Measurements from ENCODE around the gene NOTCH1.
A peak's percentile ranks its signal among the peaks of the same experiment; 100 is the strongest.

Gene NOTCH1

DNA sequence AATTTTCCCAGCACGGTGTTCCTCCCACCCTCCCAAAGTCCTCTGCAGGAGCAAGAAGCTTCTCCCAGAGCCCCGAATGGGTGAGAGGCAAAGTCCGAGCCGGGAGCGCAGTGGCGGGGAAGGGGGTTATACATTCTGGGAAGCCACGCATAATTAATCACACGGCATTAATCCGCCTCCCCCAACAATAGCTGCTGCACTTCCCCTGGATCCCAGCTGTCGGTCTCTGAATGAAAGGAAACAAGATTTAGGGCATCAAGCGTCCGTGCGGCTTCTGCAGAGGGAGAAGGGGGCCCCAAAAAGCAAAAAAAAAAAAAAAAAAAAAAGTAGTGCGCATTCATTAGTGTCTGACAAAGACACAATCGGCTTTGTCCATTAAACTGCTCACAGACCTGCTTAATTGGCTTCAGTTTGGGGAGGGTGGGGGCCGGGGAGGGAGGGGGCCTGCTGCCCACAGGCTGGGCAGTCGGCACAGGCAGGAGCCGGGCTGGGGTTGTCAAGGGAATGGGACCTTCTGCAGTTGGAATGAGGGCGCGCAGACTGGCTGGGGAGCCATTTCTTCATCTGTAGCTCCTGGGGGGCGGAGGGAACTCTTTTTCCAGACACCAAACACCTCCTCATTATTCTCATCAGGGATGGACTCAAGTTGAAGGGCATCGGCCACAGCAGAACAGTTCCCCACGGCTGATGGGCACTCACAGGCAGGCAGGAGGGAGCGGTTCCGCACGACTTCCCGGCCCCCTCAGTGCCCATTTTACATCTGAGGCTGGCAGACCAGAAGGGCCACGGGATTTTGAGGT, 3.4 kb downstream of the NOTCH1 start:
- DNase-seq (ENCODE audit: low read depth): no peak
- H3K4me3 ChIP-seq (replicated peaks; ENCODE audit: low read depth, low read length): no peak overlapping the region
- TF ChIP-seq, protein P1, sequence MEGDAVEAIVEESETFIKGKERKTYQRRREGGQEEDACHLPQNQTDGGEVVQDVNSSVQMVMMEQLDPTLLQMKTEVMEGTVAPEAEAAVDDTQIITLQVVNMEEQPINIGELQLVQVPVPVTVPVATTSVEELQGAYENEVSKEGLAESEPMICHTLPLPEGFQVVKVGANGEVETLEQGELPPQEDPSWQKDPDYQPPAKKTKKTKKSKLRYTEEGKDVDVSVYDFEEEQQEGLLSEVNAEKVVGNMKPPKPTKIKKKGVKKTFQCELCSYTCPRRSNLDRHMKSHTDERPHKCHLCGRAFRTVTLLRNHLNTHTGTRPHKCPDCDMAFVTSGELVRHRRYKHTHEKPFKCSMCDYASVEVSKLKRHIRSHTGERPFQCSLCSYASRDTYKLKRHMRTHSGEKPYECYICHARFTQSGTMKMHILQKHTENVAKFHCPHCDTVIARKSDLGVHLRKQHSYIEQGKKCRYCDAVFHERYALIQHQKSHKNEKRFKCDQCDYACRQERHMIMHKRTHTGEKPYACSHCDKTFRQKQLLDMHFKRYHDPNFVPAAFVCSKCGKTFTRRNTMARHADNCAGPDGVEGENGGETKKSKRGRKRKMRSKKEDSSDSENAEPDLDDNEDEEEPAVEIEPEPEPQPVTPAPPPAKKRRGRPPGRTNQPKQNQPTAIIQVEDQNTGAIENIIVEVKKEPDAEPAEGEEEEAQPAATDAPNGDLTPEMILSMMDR (IDR thresholded peaks at IDR 0.05; ENCODE audit: low read length, missing control alignments): no peak

DNA sequence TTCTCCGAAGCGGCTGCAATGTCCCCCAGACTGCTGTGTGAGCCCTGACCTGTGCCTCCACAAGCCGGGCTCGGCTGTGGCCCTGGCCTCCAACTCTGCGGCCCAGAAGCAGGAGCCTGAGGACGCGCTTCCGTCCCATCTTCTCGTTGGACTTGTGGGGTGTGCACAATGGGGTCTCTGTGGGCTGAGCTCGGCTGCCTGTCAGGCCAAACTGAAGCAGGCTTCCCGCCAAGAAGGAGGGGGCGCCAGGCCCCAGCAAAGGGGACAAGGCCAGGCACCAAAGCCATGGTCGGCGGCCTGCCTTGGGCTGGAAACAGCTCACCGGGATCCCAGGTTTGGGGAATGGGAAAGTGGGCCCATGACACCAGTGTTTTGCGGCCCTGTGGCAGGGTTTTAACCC, 4.1 kb downstream of the NOTCH1 start:
- TF ChIP-seq, protein P1 (IDR thresholded peaks at IDR 0.05; ENCODE audit: low read length, missing control alignments): no peak
- DNase-seq (ENCODE audit: low read depth): no peak
- no peak overlapping the region for H3K4me3 ChIP-seq (replicated peaks; ENCODE audit: low read depth, low read length)

DNA sequence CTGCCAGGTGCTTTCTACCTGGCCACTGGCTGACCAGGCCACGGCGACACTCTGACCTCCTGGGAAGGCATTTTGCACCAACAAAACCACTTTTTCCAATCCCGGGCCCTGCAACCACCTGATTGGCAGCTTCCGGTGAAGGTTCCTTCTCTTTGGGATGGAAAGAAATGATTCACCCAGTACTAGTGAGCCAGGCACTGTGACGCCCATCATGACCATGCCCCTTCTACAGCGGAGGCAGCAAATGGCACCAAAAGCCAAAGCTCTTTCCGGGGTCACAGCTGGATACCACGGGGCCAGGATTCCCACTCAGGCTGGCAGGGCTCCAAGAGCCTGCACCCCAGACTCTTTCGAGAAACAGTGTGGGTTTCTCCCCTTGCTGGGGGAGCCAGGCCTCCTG, 4.7 kb downstream of the NOTCH1 start:
- TF ChIP-seq, protein P1 (IDR thresholded peaks at IDR 0.05; ENCODE audit: low read length, missing control alignments): no peak
- DNase-seq (ENCODE audit: low read depth): no peak
- no peak overlapping the region for H3K4me3 ChIP-seq (replicated peaks; ENCODE audit: low read depth, low read length)

DNA sequence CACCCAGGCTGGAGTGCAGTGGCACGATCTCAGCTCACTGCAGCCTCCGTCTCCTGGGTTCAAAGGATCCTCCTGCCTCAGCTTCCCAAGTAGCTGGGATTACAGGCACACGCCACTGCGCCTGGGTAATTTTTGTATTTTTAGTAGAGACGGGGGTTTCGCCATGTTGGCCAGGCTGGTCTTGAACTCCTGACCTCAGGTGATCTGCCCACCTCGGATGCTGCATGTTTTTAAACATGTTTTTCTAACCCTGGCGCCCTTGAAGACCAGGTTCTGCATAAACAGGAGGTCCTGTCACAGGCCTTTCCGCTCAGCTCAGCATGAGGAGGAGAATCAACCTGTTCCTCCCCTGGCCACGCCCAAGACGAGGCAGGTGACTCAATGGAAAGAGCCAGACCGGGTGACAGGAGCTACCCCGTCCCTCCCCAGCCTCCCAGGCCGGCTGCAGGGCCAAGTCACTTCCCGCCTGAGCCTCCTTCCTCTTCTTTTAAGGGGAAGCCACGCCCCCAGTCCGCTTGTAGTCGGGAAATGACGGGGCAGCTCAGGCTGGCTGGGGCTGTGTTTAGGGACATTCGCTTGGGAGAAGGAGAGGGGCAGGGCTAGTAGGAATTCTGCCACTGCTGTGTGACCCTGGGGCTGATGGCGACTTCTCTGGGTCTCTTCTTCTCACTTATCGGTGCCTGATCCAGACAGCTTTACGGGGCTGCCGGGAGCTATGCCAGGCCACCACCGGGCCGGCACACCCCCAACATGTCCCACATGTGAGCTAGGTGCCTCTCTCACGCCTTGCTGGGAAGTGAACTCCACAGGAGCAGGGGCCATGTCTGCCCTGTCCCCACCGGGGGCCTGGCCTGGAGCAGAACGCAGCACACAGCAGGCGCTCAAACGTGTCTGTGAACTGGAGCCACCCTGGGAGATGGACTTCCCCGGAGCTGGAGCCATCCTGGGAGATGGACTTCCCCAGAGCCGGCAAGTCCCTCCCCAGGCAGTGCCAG, 6.1 kb downstream of the NOTCH1 start:
- DNase-seq (ENCODE audit: low read depth): peak; percentile 72
- H3K4me3 ChIP-seq (replicated peaks; ENCODE audit: low read depth, low read length): no peak overlapping the region
- TF ChIP-seq, protein P1 (IDR thresholded peaks at IDR 0.05; ENCODE audit: low read length, missing control alignments): no peak

DNA sequence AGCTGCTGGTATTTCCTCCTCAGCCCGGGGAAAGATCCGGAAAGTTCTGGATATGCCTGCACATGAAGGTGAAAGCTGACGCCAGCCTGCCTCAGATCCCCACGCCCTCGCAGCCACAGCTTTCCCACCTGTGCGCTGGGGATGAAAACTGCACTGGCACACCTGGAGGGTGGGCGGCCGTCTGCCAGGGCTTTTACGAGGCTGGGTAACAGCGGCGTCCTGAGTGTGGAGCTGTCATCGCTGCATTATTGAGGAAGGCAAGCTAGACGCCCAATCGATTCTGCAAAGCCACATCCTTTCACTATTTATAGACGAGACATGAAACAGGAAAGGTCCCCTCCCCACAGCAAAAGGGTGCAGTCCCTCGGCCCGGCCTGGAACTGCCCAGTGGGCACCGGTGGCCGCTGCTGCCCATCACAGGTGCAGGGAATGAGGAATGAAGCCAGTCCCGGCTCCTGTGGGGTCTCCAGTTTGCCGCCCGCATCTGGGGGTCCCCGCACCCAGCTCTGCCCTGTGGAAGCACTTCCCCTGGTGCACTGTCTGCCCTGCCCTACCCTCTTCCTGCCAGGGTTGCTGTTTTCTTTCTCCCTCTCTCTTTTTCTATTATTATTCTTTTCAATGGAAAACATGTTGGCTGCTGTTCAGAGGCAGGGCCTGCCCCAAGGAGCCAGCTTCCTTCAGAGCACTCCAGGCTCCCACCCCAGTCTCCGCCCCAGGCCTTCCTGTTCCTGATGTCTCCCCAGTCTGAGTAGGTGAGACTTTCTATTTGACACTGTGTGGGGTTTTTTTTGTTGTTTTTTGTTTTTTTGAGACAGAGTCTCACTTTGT, 7.0 kb downstream of the NOTCH1 start:
- peak; percentile 36 for DNase-seq (ENCODE audit: low read depth)
- no peak overlapping the region for H3K4me3 ChIP-seq (replicated peaks; ENCODE audit: low read depth, low read length)
- TF ChIP-seq, protein P1 (IDR thresholded peaks at IDR 0.05; ENCODE audit: low read length, missing control alignments): no peak

DNA sequence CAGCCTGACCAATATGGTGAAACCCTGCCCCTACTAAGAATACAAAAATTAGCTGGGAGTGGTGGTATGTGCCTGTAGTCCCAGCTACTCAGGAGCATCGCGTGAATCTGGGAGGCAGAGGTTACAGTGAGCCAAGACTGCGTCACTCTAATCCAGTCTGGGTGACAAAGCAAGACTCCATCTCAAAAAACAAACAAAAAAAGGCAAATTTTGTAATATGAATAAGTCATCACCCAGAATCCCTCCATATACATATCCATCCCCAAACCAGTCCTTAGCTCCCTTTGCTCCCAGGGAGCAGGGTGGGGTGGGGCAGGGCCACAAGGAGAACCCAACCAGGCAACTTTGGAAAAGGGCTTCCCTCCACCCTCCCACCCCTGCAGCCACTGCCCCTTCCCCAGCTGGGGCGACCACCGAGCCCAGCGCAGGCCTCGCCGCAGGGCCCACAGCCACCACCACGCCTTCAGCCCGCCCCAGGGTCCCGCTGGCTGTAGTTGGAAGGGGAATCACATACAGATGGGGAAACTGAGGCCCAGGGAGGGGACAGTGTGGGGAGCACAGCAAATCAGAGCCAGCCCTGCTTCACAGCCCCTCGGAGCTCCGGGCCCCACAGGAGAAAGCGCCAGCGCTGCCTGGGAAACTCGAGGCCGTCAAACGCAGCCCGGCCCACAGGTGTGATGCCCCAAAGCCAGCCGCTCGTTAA, 7.8 kb downstream of the NOTCH1 start:
- TF ChIP-seq, protein P1 (IDR thresholded peaks at IDR 0.05; ENCODE audit: low read length, missing control alignments): no peak
- DNase-seq (ENCODE audit: low read depth): no peak
- no peak overlapping the region for H3K4me3 ChIP-seq (replicated peaks; ENCODE audit: low read depth, low read length)
